ENCODE data around the gene RELN. TPM values are rescaled to one million over a fixed set of nuclear protein-coding genes. Genes with fewer than 3 reads are reported as not detected.
"Not testable (repeated sequence)": the region's sequence is repeated elsewhere in the genome, so short reads cannot be mapped to it uniquely, and the experiment has no call there.

The RELN gene
- total and polyA plus RNA-seq, 9 donors: 0.68 to 8.7 (median 2.7) TPM

DNA sequence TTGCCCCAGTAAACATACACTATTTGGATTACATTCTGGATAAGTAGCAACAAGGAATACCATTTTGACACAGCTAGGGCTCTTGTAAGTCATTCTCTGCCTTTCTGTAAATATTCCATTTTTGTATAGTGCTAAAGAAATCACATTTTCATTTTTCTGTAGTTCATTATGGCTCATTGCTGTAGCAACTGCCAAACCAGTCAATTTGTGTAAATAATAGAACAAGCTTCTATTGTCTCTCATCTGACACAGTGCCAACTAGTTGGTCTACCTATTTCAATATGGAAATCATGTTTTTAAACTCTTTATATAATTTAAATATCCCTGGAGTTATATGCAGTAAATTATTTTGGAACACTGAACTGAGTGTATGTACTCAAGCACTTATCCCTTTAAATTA is 193.7 kb downstream of the RELN start:
- no peak for DNase-seq
- TF ChIP-seq CTCF (IDR thresholded peaks at IDR 0.05) (no peak), EP300 (IDR thresholded peaks at IDR 0.05) (no peak), POLR2A (IDR thresholded peaks at IDR 0.05) (no peak)
- Histone ChIP-seq H3K27me3 (no peaks in the 10 kb centered on the region), H3K36me3 (no peaks in the 10 kb centered on the region), H3K4me3 (no peak overlapping the region), H3K4me1 (ENCODE audit: insufficient read depth) (no peaks in the 10 kb centered on the region), H3K9me3 (no peaks in the 10 kb centered on the region), H3K27ac (no peak overlapping the region)
- intact Hi-C loops (cut with DNase I): no loop called here

DNA sequence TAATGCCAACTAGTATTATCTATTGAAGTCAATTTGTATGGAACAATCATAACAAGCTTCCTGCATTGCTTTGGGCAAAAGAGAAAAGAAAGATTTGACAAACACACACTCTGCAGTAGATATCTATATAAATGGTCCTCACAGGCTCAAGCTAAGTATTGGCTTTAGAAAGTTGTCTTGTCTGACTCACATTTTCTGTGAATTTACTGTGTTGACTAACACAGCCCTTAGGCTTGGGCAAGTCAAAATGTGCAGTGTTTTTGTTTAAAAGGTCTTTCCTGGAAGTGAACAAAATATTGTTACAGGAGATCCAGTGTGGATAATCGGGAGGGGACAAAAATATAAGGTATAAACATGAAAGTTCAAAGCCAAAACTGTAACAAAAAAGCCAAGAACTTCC is 194.4 kb downstream of the RELN start:
- Histone ChIP-seq H3K36me3 (no peaks in the 10 kb centered on the region), H3K4me3 (no peak overlapping the region), H3K27me3 (no peaks in the 10 kb centered on the region), H3K9me3 (no peaks in the 10 kb centered on the region), H3K27ac (no peak overlapping the region), H3K4me1 (ENCODE audit: insufficient read depth) (no peaks in the 10 kb centered on the region)
- TF ChIP-seq POLR2A (IDR thresholded peaks at IDR 0.05) (no peak), CTCF (IDR thresholded peaks at IDR 0.05) (no peak), EP300 (IDR thresholded peaks at IDR 0.05) (no peak)
- intact Hi-C loops (cut with DNase I): no loop called here
- no peak for DNase-seq
- WGBS, 3 donors: 41 to 60% (median 59%) methylated on average over 1 of the region's 1 CpG

- no peak for DNase-seq
- 75 to 88% (median 84%) methylated on average over 1 of the region's 1 CpG for WGBS, 3 donors
Measured at GRCh38 chr7:103794424-103794823, 195.0 kb downstream of the RELN start.

DNA sequence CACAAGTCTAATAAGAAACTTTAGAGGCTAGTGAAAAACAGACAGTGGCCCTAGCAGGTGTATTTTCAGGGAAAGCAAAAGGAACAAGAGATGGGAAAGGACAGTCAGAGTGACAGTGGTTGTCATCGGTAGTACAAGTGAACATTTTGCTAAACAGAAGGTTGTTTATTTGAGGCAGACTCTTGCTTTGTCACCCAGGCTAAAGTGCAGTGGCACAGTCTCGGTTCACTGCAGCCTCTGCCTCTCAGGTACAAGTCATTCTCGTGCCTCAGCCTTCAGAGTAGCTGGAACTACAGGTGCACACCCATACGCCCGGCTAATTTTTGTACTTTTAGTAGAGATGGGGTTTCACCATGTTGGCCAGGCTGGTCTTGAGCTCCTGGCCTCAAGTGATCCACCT is 195.8 kb downstream of the RELN start:
- 84 to 87% (median 84%) methylated on average over 5 of the region's 5 CpGs for WGBS, 3 donors
- no peak for DNase-seq
- intact Hi-C loops (cut with DNase I): no loop called here
- H3K27ac ChIP-seq: no peak overlapping the region
- H3K4me3 ChIP-seq: no peak overlapping the region
- H3K27me3 ChIP-seq: no peaks in the 10 kb centered on the region
- H3K9me3 ChIP-seq: no peaks in the 10 kb centered on the region
- TF ChIP-seq POLR2A (IDR thresholded peaks at IDR 0.05): no peak
- H3K36me3 ChIP-seq: no peaks in the 10 kb centered on the region
- H3K4me1 ChIP-seq (ENCODE audit: insufficient read depth): no peaks in the 10 kb centered on the region

More at GRCh38 chr7:103794424-103794823, 195.0 kb downstream of the RELN start:
- intact Hi-C loops (cut with DNase I): no loop called here
- Histone ChIP-seq H3K4me3 (no peak overlapping the region), H3K4me1 (ENCODE audit: insufficient read depth) (no peaks in the 10 kb centered on the region), H3K36me3 (no peaks in the 10 kb centered on the region), H3K27ac (no peak overlapping the region), H3K27me3 (no peaks in the 10 kb centered on the region), H3K9me3 (no peaks in the 10 kb centered on the region)
- TF ChIP-seq CTCF (IDR thresholded peaks at IDR 0.05) (no peak), EP300 (IDR thresholded peaks at IDR 0.05) (no peak)

GRCh38 chr7:103791894-103792293 is 197.6 kb downstream of the RELN start:
- TF ChIP-seq EP300 (IDR thresholded peaks at IDR 0.05) (no peak), CTCF (IDR thresholded peaks at IDR 0.05) (no peak), POLR2A (IDR thresholded peaks at IDR 0.05) (no peak)
- H3K27me3 ChIP-seq: no peaks in the 10 kb centered on the region
- no peaks in the 10 kb centered on the region for H3K36me3 ChIP-seq
- H3K27ac ChIP-seq: no peak overlapping the region
- no peaks in the 10 kb centered on the region for H3K4me1 ChIP-seq (ENCODE audit: insufficient read depth)
- H3K9me3 ChIP-seq: no peaks in the 10 kb centered on the region
- intact Hi-C loops (cut with DNase I): no loop called here
- H3K4me3 ChIP-seq: no peak overlapping the region
- DNase-seq: no peak

GRCh38 chr7:103787041-103787440 is 202.4 kb downstream of the RELN start:
- intact Hi-C loops (cut with DNase I); H3K4me1 ChIP-seq (ENCODE audit: insufficient read depth); H3K36me3 ChIP-seq; H3K9me3 ChIP-seq; H3K27me3 ChIP-seq; H3K4me3 ChIP-seq; H3K27ac ChIP-seq; DNase-seq: not testable (repeated sequence)
- 77 to 87% (median 83%) methylated on average over 1 of the region's 1 CpG for WGBS, 3 donors
